OCI-LY7 (cell line): ENCODE data around the gene WEE1. TPM values are rescaled to one million over a fixed set of nuclear protein-coding genes. Genes with fewer than 3 reads are reported as not detected.
"Not testable (repeated sequence)": the region's sequence is repeated elsewhere in the genome, so short reads cannot be mapped to it uniquely, and the experiment has no call there.

Experiments used
- BruUV-seq: library from RNA; stranded (reverse); fragments of 400-500 nt; replicated peaks from 2 replicates; lab custom pipeline; 2021; lab: Mats Ljungman, UMichigan
- CTCF ChIA-PET: fragments of 300-600 bp; sonication (Branson Sonifier 250); formaldehyde crosslinking; loops from one replicate; lab custom pipeline; 2022; ENCODE audit warnings: antibody characterized with exemption; ENCODE audit not compliant: unreplicated experiment; lab: Charles Lee
- POLR2A ChIA-PET: fragments of 300-600 bp; sonication (Branson Sonifier 250); formaldehyde crosslinking; loops from one replicate; lab custom pipeline; 2022; ENCODE audit warnings: antibody characterized with exemption; lab: Charles Lee
- DNase-seq: peaks from one replicate; pipeline ENCODE4 v3.0.0-alpha.2; 2015; ENCODE audit warnings: low spot score
- H2AFZ ChIP-seq: fragments of 200-600 bp; sonication (generic), shearing (Covaris generic); 2 replicates; pipeline ENCODE4 v1.6.1; 2014; ENCODE audit warnings: mild to moderate bottlenecking, antibody characterized with exemption, low read length, moderate library complexity
- H3K27ac ChIP-seq: fragments of 200-600 bp; sonication (generic); 2 replicates; pipeline ENCODE4 v1.5.1; 2014; ENCODE audit warnings: mixed run types, low read depth, mild to moderate bottlenecking, moderate library complexity, low read length, inconsistent platforms; ENCODE audit not compliant: poor library complexity, severe bottlenecking
- H3K36me3 ChIP-seq: fragments of 200-600 bp; sonication (generic); 2 replicates; pipeline ENCODE4 v1.6.1; 2014; ENCODE audit warnings: mild to moderate bottlenecking, antibody characterized with exemption, low read length, moderate library complexity, mixed read lengths; ENCODE audit not compliant: insufficient read depth
- H3K4me1 ChIP-seq: fragments of 200-600 bp; sonication (generic); 2 replicates; pipeline ENCODE4 v1.5.1; 2014; ENCODE audit warnings: mild to moderate bottlenecking, low read length; ENCODE audit not compliant: insufficient read depth, poor library complexity, severe bottlenecking
- H3K4me2 ChIP-seq: fragments of 200-600 bp; sonication (generic); 2 replicates; pipeline ENCODE4 v1.6.1; 2014; ENCODE audit warnings: mild to moderate bottlenecking, low read length
- H3K4me3 ChIP-seq: fragments of 200-600 bp; sonication (generic); 2 replicates; pipeline ENCODE4 v1.5.1; 2014; ENCODE audit warnings: mild to moderate bottlenecking, low read depth, low read length; ENCODE audit not compliant: poor library complexity, severe bottlenecking
- H3K79me2 ChIP-seq: fragments of 200-600 bp; sonication (generic); 2 replicates; pipeline ENCODE4 v1.6.1; 2016; ENCODE audit warnings: low read depth, mild to moderate bottlenecking, low read length, moderate library complexity, mixed read lengths; ENCODE audit not compliant: insufficient read depth
- H3K9me2 ChIP-seq: fragments of 200-600 bp; sonication (generic); 2 replicates; pipeline ENCODE4 v1.6.1; 2016; ENCODE audit warnings: mild to moderate bottlenecking, low read length, mixed read lengths; ENCODE audit not compliant: insufficient read depth
- H3K9me3 ChIP-seq: fragments of 200-600 bp; sonication (generic); 2 replicates; pipeline ENCODE4 v1.6.1; 2014; ENCODE audit warnings: mild to moderate bottlenecking, mixed run types, low read length, mixed read lengths
- H4K20me1 ChIP-seq: fragments of 200-600 bp; sonication (generic); 2 replicates; pipeline ENCODE4 v1.6.1; 2014; ENCODE audit warnings: mild to moderate bottlenecking, antibody characterized with exemption, low read length, moderate library complexity, mixed read lengths; ENCODE audit not compliant: insufficient read depth
- CTCF ChIP-seq: fragments of 200-600 bp; sonication (generic); conservative IDR thresholded peaks from 2 replicates; pipeline ENCODE4 v1.5.1; 2014; ENCODE audit warnings: mild to moderate bottlenecking, antibody characterized with exemption, low read length, moderate library complexity, mixed read lengths
- EZH2phosphoT487 ChIP-seq: fragments of 200-600 bp; sonication (generic); IDR thresholded peaks from 2 replicates; pipeline ENCODE4 v1.6.1; 2018; ENCODE audit warnings: low read depth, borderline replicate concordance, mild to moderate bottlenecking, mixed run types, antibody characterized with exemption, low read length, moderate library complexity, mixed read lengths
- intact Hi-C: fragments of 100-400 bp; cut with micrococcal nuclease; formaldehyde crosslinking; loops from one replicate; pipeline ENCODE4 v1.10.0; 2022; ENCODE audit not compliant: unreplicated experiment
- total RNA-seq, 2 experiments: library from RNA; depleted of rRNA in 1 of 2; stranded (reverse); fragments of >200 nt in 1 of 2; shearing (Covaris generic) in 1 of 2; gene quantifications; 2 replicates each; pipeline ENCODE4 v1.2.3, GENCODE V29; 2014 to 2022

WEE1 gene
- total RNA-seq, 2 experiments from 2014 or later, result 147 to 216 TPM

- no peaks in the 10 kb centered on the region for H3K36me3 ChIP-seq
- ChIA-PET POLR2A (interaction anchor here (0.9 to 4.3 kb wide), 15 partner anchors 11 to 130 kb away, joined by 3 to 28 read pairs (median 5); partner anchors contain the start of gene SWAP70), CTCF (no interaction called here)
- H2AFZ ChIP-seq, result no peak overlapping the region
- DNase-seq, result no peak
- H3K9me3 ChIP-seq, result no peaks in the 10 kb centered on the region; the same call in 1 of the 2 replicates
- no peak for TF ChIP-seq EZH2phosphoT487
- no peak for TF ChIP-seq CTCF
- H3K4me3 ChIP-seq, result no peak overlapping the region
- H3K27ac ChIP-seq, result peak overlapping the region; percentile 26
- intact Hi-C loops, result loop anchor here (10.0 kb wide), 1 partner anchor 233 kb away; the partner anchor contains the start of gene IPO7
- no peak overlapping the region for H3K4me2 ChIP-seq
- no peaks in the 10 kb centered on the region for H4K20me1 ChIP-seq
- H3K4me1 ChIP-seq, result peaks cover 70% of the 10 kb centered on the region
- peaks cover 6% of the 10 kb centered on the region; the same call in 1 of the 2 replicates for H3K79me2 ChIP-seq
- BruUV-seq, result no TSS peak
- no peaks in the 10 kb centered on the region for H3K9me2 ChIP-seq
Measured at GRCh38 chr11:9617940-9618339, 44.5 kb downstream of the WEE1 start.

GRCh38 chr11:9619004-9619403 lies 45.5 kb downstream of the WEE1 start:
- Histone ChIP-seq H3K36me3 (no peaks in the 10 kb centered on the region), H3K4me1 (peaks cover 62% of the 10 kb centered on the region), H3K27ac (peak overlapping the region; percentile 55), H3K9me2 (no peaks in the 10 kb centered on the region), H3K4me3 (peak overlapping the region; percentile 7), H3K9me3 (no peaks in the 10 kb centered on the region; the same call in 1 of the 2 replicates), H3K4me2 (peak overlapping the region; percentile 60), H4K20me1 (no peaks in the 10 kb centered on the region), H2AFZ (peak overlapping the region; percentile 77; the same call in 1 of the 2 replicates), H3K79me2 (peaks cover 6% of the 10 kb centered on the region; the same call in 1 of the 2 replicates)
- intact Hi-C loops, result loop anchor here (10.0 kb wide), 1 partner anchor 234 kb away; the partner anchor contains the start of gene IPO7
- ChIA-PET CTCF (interaction anchor here (0.6 kb wide), 1 partner anchor 27 kb away, joined by 3 read pairs; no protein-coding TSS in a partner anchor), POLR2A (interaction anchor here (0.8 to 4.3 kb wide), 18 partner anchors 10 to 130 kb away, joined by 3 to 28 read pairs (median 5); partner anchors contain the start of gene WEE1)
- BruUV-seq, result no TSS peak
- DNase-seq, result peak; percentile 33
- TF ChIP-seq EZH2phosphoT487 (no peak), CTCF (no peak)

- ChIA-PET CTCF (no interaction called here), POLR2A (interaction anchor here (0.6 to 4.3 kb wide), 19 partner anchors 9 to 1117 kb away, joined by 3 to 28 read pairs (median 5); partner anchors contain the start of genes SWAP70 and WEE1)
- TF ChIP-seq EZH2phosphoT487 (no peak), CTCF (no peak)
- no peak for DNase-seq
- H3K9me2 ChIP-seq, result no peaks in the 10 kb centered on the region
- H3K36me3 ChIP-seq, result no peaks in the 10 kb centered on the region
- no TSS peak for BruUV-seq
- peak overlapping the region; percentile 55 for H3K27ac ChIP-seq
- H3K4me2 ChIP-seq, result peak overlapping the region; percentile 60
- peaks cover 6% of the 10 kb centered on the region; the same call in 1 of the 2 replicates for H3K79me2 ChIP-seq
- intact Hi-C loops, result loop anchor here (10.0 kb wide), 1 partner anchor 235 kb away; the partner anchor contains the start of gene IPO7
- peak overlapping the region; percentile 77 for H2AFZ ChIP-seq
- H4K20me1 ChIP-seq, result no peaks in the 10 kb centered on the region
- no peaks in the 10 kb centered on the region; the same call in 1 of the 2 replicates for H3K9me3 ChIP-seq
- H3K4me1 ChIP-seq, result peaks cover 64% of the 10 kb centered on the region
- H3K4me3 ChIP-seq, result no peak overlapping the region
Measured at GRCh38 chr11:9619971-9620370, 46.5 kb downstream of the WEE1 start.

GRCh38 chr11:9622353-9622752 lies 48.9 kb downstream of the WEE1 start:
- POLR2A ChIA-PET, result interaction anchor here (1.2 to 1.5 kb wide), 3 partner anchors 10 to 128 kb away, joined by 3 to 5 read pairs (median 3); no protein-coding TSS in a partner anchor
- intact Hi-C loops, H3K9me2 ChIP-seq, H3K9me3 ChIP-seq, H3K4me2 ChIP-seq, H3K4me3 ChIP-seq, H3K36me3 ChIP-seq, DNase-seq, H3K27ac ChIP-seq, BruUV-seq, H4K20me1 ChIP-seq, H2AFZ ChIP-seq, CTCF ChIA-PET, H3K79me2 ChIP-seq: not testable (repeated sequence)
- peaks cover 55% of the 10 kb centered on the region for H3K4me1 ChIP-seq
